SK-N-MC (cell line): ENCODE results near the gene FAM50A.

Source experiments
- EZH2 ChIP-seq: fragments of 200-600 bp; sonication (generic); IDR thresholded peaks from one replicate; pipeline ENCODE4 v1.6.1; 2017; ENCODE audit warnings: antibody characterized with exemption
- FOXP2 ChIP-seq: optimal IDR thresholded peaks from 2 replicates; pipeline ENCODE3; 2011; ENCODE audit warnings: mild to moderate bottlenecking, moderate library complexity; ENCODE audit not compliant: insufficient read depth; ENCODE audit errors: extremely low read length, control extremely low read depth
- POLR2AphosphoS5 ChIP-seq: IDR thresholded peaks from 2 replicates; pipeline ENCODE4 v1.6.1; 2012; ENCODE audit warnings: mild to moderate bottlenecking, low read depth, low read length, borderline replicate concordance

GRCh38 chrX:154469114-154469513, 25.2 kb downstream of the FAM50A start:
- TF ChIP-seq EZH2 (no peak), POLR2AphosphoS5 (no peak), FOXP2 (no peak)
